ENCODE data around the gene KDM2B. TPM values are rescaled to one million over a fixed set of nuclear protein-coding genes. Genes with fewer than 3 reads are reported as not detected.

KDM2B gene
- total and polyA plus RNA-seq, 2 of the 8 experiments (the other 6 are each of a cell fraction or from before 2014, with no cell fraction given) = 111 to 162 TPM

DNA sequence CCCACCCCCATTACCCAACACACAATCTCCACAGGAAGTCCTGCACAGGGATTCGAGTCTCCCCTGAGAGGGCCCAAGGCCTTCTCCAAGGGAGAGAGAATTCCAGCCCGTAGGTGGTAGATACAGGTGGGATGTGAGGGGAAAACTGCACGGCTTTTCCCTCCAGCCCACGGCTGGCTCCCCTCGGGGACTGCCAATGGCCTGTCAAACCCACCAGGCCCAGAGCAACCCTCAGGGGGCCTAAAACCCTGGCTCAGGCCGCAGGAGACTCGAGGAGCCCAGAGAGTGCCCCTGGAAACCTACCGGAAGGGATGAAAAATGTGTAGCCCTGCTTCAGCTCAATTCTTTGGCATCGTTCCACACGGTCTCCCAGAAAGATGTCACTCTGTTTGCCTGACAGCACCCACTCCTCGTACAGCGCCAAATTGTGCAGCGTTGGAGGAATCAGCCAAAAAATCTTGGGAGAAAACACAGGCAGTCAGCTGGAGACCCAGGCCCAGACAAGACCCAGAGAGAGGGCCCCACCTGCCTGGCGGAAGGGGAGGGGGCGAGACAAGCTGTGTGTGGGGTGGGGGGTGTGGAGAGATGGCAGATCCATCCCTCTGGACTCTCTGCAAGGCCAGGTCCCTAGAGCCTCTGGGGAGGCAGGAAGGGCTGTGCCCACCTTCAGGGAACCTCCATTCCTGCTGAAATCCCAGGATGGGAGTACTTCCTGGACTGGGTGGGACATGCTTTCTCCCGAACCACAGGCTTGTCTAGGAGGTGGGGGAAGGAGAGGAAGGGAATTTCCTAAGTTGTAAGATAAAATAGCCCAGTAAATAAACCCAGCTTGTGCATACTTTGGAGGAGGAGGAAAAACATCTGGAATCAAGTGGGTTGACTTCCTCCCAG, 48.1 kb downstream of the KDM2B start:
- Histone ChIP-seq H3K27ac (ENCODE audit: low read depth, low read length) (no peak overlapping the region), H3K36me3 (ENCODE audit: control insufficient read depth in 2 of 4, insufficient read depth in 4 of 4, low read length in 3 of 4) (peaks cover 20 to 42% (median 28%) of the 10 kb centered on the region in 4 experiments)
- WGBS, 2 experiments (ENCODE audit: extremely low coverage in 1 of 2, insufficient coverage in 1 of 2, insufficient read length in 1 of 2, insufficient replicate concordance in 2 of 2, low coverage in 1 of 2, low lambda C conversion rate in 2 of 2, missing lambda C conversion rate in 1 of 2) = 89% methylated on average over 16 of the region's 16 CpGs; no CpG with 5 or more reads in 1 of the 2 experiments

More for the DNA sequence above, 48.1 kb downstream of the KDM2B start:
- Histone ChIP-seq H3K56ac (replicated peaks; ENCODE audit: insufficient read length, low read depth, low read length) (no peak overlapping the region), H4K91ac (replicated peaks; ENCODE audit: insufficient read length, low read length) (no peak overlapping the region), H2AFZ (ENCODE audit: low read length) (no peak overlapping the region), H2BK12ac (ENCODE audit: low read depth, low read length) (no peak overlapping the region), H2BK5ac (ENCODE audit: low read depth, low read length) (no peak overlapping the region), H2BK20ac (ENCODE audit: low read length) (no peak overlapping the region), H3K9ac (replicated peaks in 1 of 4; ENCODE audit: extremely low read depth in 1 of 4, low read depth in 3 of 4, low read length in 3 of 4) (no peak overlapping the region), H3K23ac (ENCODE audit: insufficient read length) (no peak overlapping the region), H3K4ac (replicated peaks; ENCODE audit: insufficient read length, low read depth, low read length) (no peak overlapping the region), H3K23me2 (ENCODE audit: low read depth, low read length) (peaks cover 7% of the 10 kb centered on the region), H3K4me2 (ENCODE audit: insufficient read depth in 1 of 2, low read depth in 2 of 2, low read length in 2 of 2) (no peak overlapping the region), H3K4me1 (replicated peaks in 1 of 4; ENCODE audit: control insufficient read depth in 3 of 4, insufficient read depth in 4 of 4, low read length in 3 of 4) (peaks cover 7 to 30% (median 20%) of the 10 kb centered on the region in 4 experiments), H3K79me2 (ENCODE audit: control insufficient read depth in 1 of 2, insufficient read depth in 2 of 2, low read length in 2 of 2) (peaks cover 0 to 45% of the 10 kb centered on the region in 2 experiments; a peak in 2 of 4 replicates), H4K5ac (ENCODE audit: insufficient read length, low read depth, low read length) (no peak overlapping the region), H3K4me3 (ENCODE audit: extremely low read depth in 1 of 4, insufficient read depth in 2 of 4, low read depth in 3 of 4, low read length in 4 of 4) (no peak overlapping the region), H3K14ac (ENCODE audit: insufficient read length) (no peak overlapping the region), H3K9me3 (ENCODE audit: insufficient read depth in 2 of 2, low read depth in 1 of 2, low read length in 1 of 2) (no peaks in the 10 kb centered on the region), H3K79me1 (ENCODE audit: low read depth, low read length) (peaks cover 10% of the 10 kb centered on the region), H4K8ac (ENCODE audit: extremely low read depth, insufficient read depth, low read length) (no peak overlapping the region), H3K18ac (ENCODE audit: extremely low read depth, low read length) (no peak overlapping the region), H2BK15ac (ENCODE audit: low read length) (no peak overlapping the region), H2BK120ac (replicated peaks; ENCODE audit: low read depth, low read length) (no peak overlapping the region), H3K27me3 (replicated peaks in 1 of 4; ENCODE audit: control insufficient read depth in 3 of 4, extremely low read depth in 1 of 4, insufficient read depth in 3 of 4, low read length in 3 of 4) (no peaks in the 10 kb centered on the region; a peak in 3 of 7 replicates), H2AK5ac (ENCODE audit: low read depth, low read length) (no peak overlapping the region), H4K20me1 (replicated peaks in 1 of 2; ENCODE audit: control insufficient read depth in 1 of 2, insufficient read depth in 2 of 2, low read length in 2 of 2) (peaks cover 30 to 44% of the 10 kb centered on the region in 2 experiments)
- DNase-seq (ENCODE audit: low read depth in 1 of 2, low spot score in 2 of 2) = no peak
- no peak for FAIRE-seq
- ChIA-PET POLR2A (ENCODE audit: partially characterized antibody) (interaction anchor here (2.0 to 40.9 kb wide), 2 partner anchors 17 to 39 kb away, joined by 6 to 793 read pairs; partner anchors contain the start of gene KDM2B), CTCF (ENCODE audit: partially characterized antibody) (interaction anchor here (0.9 to 3.0 kb wide), 5 partner anchors 32 to 233 kb away, joined by 3 to 12 read pairs (median 3); no protein-coding TSS in a partner anchor)
- TF ChIP-seq KDM5A (IDR thresholded peaks at IDR 0.05; ENCODE audit: low read length) = no peak
